T-helper 2 cell treated with Interferon-gamma antibody and Interleukin-4, amounts not matched to agents 5 μg/mL and 100 μg/mL, for 36 hours (primary cell): ENCODE results near the gene BMP10.

Experiments
- DNase-seq: peaks from one replicate; pipeline ENCODE4 v3.0.0; 2021; ENCODE audit warnings: low spot score
- H3K27ac Mint-ChIP-seq: one replicate; pipeline ENCODE4 v1.8.0; 2021; ENCODE audit warnings: mild to moderate bottlenecking, mixed read lengths
- H3K27me3 Mint-ChIP-seq: one replicate; pipeline ENCODE4 v1.8.0; 2021; ENCODE audit warnings: low read depth, mixed read lengths
- H3K36me3 Mint-ChIP-seq: one replicate; pipeline ENCODE4 v1.8.0; 2021; ENCODE audit warnings: low read depth, mixed read lengths
- H3K4me1 Mint-ChIP-seq: one replicate; pipeline ENCODE4 v1.8.0; 2021; ENCODE audit warnings: low read depth, mixed read lengths
- H3K4me3 Mint-ChIP-seq: one replicate; pipeline ENCODE4 v1.8.0; 2022; ENCODE audit warnings: mild to moderate bottlenecking, moderate library complexity, mixed read lengths
- H3K9me3 Mint-ChIP-seq: one replicate; pipeline ENCODE4 v1.8.0; 2021; ENCODE audit warnings: mixed read lengths

BMP10 gene, protein sequence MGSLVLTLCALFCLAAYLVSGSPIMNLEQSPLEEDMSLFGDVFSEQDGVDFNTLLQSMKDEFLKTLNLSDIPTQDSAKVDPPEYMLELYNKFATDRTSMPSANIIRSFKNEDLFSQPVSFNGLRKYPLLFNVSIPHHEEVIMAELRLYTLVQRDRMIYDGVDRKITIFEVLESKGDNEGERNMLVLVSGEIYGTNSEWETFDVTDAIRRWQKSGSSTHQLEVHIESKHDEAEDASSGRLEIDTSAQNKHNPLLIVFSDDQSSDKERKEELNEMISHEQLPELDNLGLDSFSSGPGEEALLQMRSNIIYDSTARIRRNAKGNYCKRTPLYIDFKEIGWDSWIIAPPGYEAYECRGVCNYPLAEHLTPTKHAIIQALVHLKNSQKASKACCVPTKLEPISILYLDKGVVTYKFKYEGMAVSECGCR

DNA sequence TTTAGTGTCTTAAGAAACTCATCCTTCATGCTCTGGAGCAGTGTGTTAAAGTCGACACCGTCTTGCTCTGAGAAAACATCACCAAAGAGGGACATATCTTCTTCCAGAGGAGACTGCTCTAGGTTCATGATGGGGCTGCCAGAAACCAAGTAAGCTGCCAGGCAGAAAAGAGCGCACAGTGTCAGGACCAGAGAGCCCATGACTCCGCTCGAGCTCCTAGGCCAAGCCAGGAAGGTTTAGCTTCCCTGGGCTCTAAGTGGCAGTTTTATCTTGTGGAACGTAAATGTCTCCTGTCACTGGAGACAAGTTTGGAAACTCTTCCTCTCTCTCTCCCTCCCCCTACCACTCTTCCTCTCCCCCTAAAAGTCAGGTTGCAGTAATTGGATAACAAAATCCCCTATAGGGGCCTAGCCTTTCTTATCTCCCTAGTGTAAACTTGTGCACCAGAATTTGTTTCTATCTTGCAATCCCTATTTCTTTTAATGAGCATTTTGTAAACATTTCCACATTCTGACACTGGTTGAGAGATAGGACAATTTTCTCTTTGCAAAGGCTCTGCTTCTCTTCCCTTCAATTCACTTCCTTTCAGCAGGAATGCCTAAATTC, at the start of gene BMP10:
Gene BMP10 (minus strand): TSS at position 239 of the 606 bp plus-strand sequence. CDS start 39 bp downstream, at position 200.
- no peak for DNase-seq
- Mint-ChIP-seq H3K9me3 (no peaks in the 10 kb centered on the region), H3K36me3 (no peaks in the 10 kb centered on the region), H3K27me3 (peaks cover 26% of the 10 kb centered on the region), H3K27ac (no peak within 1 kb of the TSS), H3K4me1 (peaks cover 3% of the 10 kb centered on the region), H3K4me3 (no peak within 1 kb of the TSS)

DNA sequence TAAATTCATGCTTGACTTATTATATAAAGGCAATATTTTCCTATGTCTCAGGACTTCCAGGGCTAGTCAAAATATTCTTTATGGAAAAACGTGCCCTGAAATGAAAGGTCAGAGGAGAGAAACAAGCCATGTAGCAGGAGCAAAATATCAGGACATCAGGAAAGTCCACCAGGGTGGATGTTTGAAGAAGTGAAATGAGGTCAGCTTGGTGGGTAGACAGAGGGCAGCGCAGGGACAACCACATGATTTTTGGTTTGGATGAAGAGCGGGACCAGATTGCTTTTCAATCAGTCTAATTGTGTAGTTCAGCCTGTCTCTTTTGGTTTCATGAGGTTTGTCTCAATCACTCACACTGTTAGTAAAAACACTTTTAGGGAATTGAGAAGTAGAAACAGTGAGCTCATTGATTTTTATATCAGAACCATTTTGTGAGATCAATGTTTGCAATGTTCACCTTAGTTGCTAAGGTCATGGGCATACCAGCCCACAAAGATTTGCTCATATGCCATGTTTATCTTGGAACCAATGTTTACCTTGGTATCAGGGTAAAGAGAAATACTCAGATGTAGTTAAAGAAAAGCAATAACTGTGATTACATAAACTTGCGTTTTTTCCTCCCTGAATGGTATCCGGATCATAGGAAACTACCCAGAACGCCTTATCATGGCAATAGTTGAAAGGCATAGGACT, 49.4 kb upstream of the BMP10 start:
- peaks cover 20% of the 10 kb centered on the region for H3K4me1 Mint-ChIP-seq
- H3K9me3 Mint-ChIP-seq = no peaks in the 10 kb centered on the region
- H3K27ac Mint-ChIP-seq = no peak overlapping the region
- H3K4me3 Mint-ChIP-seq = no peak overlapping the region
- no peak for DNase-seq
- H3K27me3 Mint-ChIP-seq = peaks cover 2% of the 10 kb centered on the region
- H3K36me3 Mint-ChIP-seq = no peaks in the 10 kb centered on the region

DNA sequence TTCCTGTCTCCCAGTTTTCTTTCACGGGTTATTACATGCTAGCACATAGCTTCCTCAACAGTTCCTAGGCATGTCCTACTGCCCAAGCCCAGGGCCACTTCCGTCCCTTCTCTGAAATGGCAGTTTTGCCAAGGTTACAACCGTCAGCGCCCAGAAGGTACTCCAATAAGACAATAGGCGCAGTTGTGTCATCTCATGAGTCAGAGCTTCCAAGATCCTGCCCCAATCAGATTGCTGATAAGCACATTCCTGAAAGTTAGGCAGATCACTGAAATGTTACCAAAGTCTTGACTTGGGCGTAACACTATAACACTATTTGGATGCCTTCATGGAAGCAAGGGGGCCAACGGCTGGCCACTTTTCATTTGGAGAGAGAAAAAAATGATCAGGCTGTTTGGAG, 47.3 kb upstream of the BMP10 start:
- Mint-ChIP-seq H3K27ac (no peak overlapping the region), H3K4me1 (peaks cover 19% of the 10 kb centered on the region), H3K27me3 (no peaks in the 10 kb centered on the region), H3K9me3 (no peaks in the 10 kb centered on the region), H3K4me3 (no peak overlapping the region), H3K36me3 (no peaks in the 10 kb centered on the region)
- DNase-seq = no peak

DNA sequence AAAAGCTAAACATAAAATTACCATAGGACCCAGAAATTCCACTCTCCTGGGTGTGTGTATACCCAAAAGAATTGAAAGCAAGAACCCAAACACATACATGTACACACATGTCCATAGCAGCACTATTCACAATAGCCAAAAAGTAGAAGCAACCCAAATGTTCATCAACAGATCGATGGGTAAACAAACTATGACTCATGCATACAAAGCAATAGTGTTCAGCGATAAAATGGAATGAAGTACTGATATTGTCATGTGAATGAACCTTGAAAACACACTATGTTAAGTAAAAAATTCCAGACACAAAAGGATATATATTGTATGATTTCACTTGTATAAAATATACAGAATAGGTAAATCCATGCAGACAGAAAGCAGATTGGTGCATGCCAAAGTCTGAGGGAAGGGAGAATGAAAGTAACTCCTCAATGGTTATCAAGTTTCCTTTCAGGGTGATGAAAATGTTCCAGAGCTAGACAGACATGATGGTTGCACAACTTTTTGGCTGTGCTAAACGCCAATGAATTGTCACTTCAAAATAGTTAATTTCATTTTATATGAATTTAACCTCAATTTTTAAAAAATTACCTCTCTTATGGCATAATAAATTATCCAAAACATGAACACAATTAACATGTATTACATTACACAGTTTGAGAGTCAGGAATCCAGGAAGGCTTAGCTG, 46.0 kb upstream of the BMP10 start:
- no peaks in the 10 kb centered on the region for H3K27me3 Mint-ChIP-seq
- peaks cover 18% of the 10 kb centered on the region for H3K4me1 Mint-ChIP-seq
- DNase-seq = no peak
- H3K4me3 Mint-ChIP-seq = no peak overlapping the region
- no peak overlapping the region for H3K27ac Mint-ChIP-seq
- no peaks in the 10 kb centered on the region for H3K9me3 Mint-ChIP-seq
- no peaks in the 10 kb centered on the region for H3K36me3 Mint-ChIP-seq

DNA sequence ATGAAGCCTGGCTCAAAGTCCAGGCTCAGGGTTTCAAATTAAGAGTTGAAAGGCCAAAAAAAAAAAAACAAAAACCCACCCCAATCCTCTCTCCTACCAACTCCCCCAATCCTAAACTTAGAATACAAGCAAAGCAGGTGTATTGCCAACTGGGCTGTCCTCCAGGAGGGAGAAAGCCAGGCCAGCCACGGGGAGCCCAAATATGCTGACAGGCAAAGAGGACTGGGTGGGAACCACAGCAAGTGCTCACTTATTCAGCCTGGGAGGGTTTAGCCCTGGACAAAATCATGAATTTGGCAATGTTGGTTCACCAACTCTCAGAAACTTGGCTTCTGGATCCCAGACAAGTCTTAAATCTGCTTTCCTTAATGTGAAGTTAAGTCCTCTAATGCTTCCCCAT, 45.0 kb upstream of the BMP10 start:
- Mint-ChIP-seq H3K27ac (no peak overlapping the region), H3K4me3 (no peak overlapping the region), H3K9me3 (no peaks in the 10 kb centered on the region), H3K27me3 (no peaks in the 10 kb centered on the region), H3K4me1 (peaks cover 18% of the 10 kb centered on the region), H3K36me3 (no peaks in the 10 kb centered on the region)
- DNase-seq = no peak

DNA sequence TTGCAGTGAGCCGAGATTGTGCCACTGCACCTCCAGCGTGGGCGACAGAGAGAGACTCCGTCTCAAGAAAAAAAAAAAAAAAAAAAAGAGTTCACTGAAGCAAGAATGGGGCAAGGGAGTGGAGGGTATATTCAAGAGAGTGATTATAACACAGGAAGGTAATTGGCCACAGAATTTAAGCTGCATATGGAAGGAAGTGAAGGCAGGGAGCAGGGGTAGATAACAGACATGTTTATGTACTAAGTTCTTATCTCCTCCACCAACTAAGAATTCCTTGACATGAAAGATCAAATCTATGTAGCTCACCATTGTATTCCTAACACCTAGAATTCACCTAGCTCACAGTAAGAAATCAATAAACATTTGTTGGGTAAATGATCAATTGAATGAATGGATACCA, 44.2 kb upstream of the BMP10 start:
- no peak for DNase-seq
- no peaks in the 10 kb centered on the region for H3K36me3 Mint-ChIP-seq
- H3K4me3 Mint-ChIP-seq = no peak overlapping the region
- no peak overlapping the region for H3K27ac Mint-ChIP-seq
- H3K4me1 Mint-ChIP-seq = peaks cover 17% of the 10 kb centered on the region
- no peaks in the 10 kb centered on the region for H3K27me3 Mint-ChIP-seq
- H3K9me3 Mint-ChIP-seq = no peaks in the 10 kb centered on the region

DNA sequence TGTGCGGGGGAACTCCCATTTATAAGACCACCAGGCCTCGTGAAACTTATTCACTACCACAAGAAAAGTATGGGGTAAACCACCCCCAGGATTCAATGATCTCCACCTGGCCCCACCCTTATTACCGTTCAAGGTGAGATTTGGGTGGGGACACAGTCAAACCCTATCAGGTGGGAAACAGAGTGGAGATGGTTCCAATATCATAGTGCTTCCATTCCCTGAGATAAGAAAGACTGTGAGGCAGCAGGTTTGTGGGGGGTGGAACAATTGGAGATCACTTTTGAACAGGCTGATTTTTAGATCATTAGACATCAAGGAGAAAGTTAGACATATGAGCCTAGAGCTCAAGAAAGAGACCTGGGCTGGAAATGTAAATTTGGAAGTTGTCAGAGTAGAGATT, 42.2 kb upstream of the BMP10 start:
- Mint-ChIP-seq H3K4me1 (peaks cover 30% of the 10 kb centered on the region), H3K27me3 (no peaks in the 10 kb centered on the region), H3K4me3 (no peak overlapping the region), H3K27ac (no peak overlapping the region), H3K36me3 (no peaks in the 10 kb centered on the region), H3K9me3 (no peaks in the 10 kb centered on the region)
- no peak for DNase-seq

DNA sequence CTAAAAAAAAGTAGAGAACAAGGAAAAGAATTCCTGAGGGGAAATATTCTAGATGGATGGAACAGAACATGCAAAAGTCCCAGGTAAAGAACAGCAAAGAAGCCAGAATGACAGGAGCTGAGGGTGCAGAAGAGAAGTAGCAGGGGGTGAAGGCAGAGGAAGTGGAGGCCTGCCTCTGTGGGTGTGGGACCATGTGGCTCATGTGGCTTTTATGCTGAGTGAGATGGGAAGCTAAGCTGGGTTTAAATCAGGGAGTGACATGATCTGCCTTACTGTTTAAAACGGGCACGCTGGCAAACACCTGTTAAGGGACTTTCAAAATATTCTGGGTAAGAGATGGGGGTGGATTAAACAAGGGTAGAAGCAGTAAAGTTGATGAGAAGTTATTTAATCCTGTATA, 41.5 kb upstream of the BMP10 start:
- H3K4me1 Mint-ChIP-seq = peaks cover 36% of the 10 kb centered on the region
- H3K9me3 Mint-ChIP-seq = no peaks in the 10 kb centered on the region
- no peak overlapping the region for H3K4me3 Mint-ChIP-seq
- no peak overlapping the region for H3K27ac Mint-ChIP-seq
- H3K27me3 Mint-ChIP-seq = no peaks in the 10 kb centered on the region
- no peaks in the 10 kb centered on the region for H3K36me3 Mint-ChIP-seq
- peak; percentile 47 for DNase-seq

DNA sequence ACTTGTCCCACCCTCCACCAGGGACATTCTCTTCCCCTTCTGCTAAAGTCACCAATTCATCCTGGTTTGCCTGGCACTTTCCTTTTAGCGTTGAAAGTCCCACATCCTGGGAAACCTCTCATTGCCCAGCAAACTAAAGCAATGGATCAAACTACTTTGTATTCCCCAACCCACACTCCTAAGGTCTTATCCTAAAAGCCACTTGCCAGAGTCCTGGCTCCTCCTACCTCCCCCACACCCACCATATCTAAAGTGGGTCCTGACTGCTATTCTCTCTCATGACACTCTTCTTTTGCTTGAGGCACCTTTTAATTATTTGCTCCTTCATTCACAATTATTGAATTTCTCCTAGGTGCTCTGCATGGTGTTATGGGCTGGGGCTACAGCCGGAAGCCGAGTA, 40.9 kb upstream of the BMP10 start:
- no peaks in the 10 kb centered on the region for H3K9me3 Mint-ChIP-seq
- H3K4me1 Mint-ChIP-seq = peaks cover 40% of the 10 kb centered on the region
- peaks cover 3% of the 10 kb centered on the region for H3K36me3 Mint-ChIP-seq
- no peak overlapping the region for H3K4me3 Mint-ChIP-seq
- no peak for DNase-seq
- H3K27ac Mint-ChIP-seq = no peak overlapping the region
- no peaks in the 10 kb centered on the region for H3K27me3 Mint-ChIP-seq

DNA sequence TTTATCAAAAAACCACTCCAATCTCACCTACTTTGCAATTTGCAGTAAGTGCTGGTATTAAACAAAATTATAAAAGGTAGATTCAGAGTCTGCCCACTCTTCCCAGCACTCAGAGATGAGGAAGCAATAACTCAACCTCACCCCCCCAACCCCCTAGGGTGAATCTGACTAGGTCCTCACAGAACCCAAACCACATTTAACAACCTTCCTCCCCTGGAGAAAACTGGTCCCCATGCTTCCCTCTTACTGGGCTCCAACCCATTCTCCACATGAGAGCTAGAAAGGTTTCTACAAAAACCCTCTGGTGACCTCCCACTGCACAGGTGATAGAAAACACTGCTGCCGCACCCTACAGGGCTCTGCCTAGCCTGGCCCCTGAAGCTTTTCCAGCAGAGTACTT, 40.5 kb upstream of the BMP10 start:
- H3K4me1 Mint-ChIP-seq = peaks cover 41% of the 10 kb centered on the region
- H3K9me3 Mint-ChIP-seq = no peaks in the 10 kb centered on the region
- H3K4me3 Mint-ChIP-seq = no peak overlapping the region
- no peak overlapping the region for H3K27ac Mint-ChIP-seq
- DNase-seq = no peak
- H3K27me3 Mint-ChIP-seq = no peaks in the 10 kb centered on the region
- H3K36me3 Mint-ChIP-seq = peaks cover 3% of the 10 kb centered on the region

DNA sequence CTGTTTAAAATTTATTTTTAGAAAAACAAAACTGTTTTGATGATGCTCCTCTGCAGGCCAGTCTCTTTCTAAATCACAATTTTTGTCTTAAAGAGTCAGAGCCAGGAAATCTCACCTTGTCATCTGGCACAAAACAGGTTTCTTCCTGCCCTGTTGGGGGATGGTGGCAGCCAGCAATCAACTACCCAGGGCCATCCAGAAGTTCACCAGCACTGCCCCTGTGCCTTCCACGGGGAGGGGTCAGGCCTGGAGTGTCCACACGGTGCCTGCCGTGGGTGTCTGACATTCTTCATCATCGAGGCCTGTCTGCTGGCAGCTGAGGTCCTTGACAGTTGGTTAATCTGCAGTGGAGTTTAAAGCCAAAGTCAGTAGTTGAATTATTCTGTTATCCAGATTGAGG, 40.0 kb upstream of the BMP10 start:
- Mint-ChIP-seq H3K27me3 (no peaks in the 10 kb centered on the region), H3K36me3 (peaks cover 3% of the 10 kb centered on the region), H3K9me3 (no peaks in the 10 kb centered on the region), H3K27ac (no peak overlapping the region), H3K4me3 (no peak overlapping the region), H3K4me1 (peaks cover 39% of the 10 kb centered on the region)
- DNase-seq = no peak

DNA sequence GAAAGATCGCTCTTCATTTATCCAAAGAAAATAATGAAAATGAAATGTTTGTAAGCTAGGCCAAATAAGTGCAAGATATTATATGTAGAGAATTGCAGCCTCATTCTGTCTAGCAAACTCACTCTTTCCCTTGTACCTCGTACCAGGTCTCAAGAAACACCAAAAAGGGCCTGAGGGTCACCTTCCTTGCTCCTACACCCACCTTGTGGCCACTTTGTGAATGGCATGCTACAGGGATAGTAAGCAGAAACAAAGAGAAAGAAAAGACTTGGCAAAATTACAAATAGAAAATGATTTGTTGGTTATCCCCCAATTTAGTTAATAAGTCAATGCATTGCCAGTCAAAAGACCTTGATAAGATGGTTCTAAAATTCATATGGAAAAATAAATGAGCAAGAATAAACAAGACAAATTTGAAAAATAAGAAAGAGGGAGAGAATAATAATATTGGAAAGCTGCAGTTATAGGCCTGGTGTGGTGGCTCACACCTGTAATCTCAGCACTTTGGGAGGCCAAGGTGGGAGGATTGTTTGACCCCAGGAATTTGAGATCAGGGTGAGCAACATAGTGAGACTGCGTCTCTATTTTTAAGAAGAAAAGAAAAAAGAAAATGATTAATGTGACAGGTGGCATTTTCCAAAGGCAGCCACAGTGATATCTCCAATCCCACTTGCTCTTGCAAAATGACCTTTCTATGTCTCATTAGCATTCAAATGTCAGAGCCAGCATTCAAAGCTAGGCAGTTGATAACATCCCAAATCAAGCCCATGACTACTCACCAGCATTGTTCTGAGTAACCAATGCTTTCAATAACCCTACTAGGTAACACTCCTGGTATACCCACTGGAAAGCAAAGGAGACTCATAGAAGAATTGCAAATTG, 38.8 kb upstream of the BMP10 start:
- Mint-ChIP-seq H3K36me3 (peaks cover 6% of the 10 kb centered on the region), H3K9me3 (peaks cover 5% of the 10 kb centered on the region), H3K4me3 (peak overlapping the region; percentile 49), H3K27ac (peak overlapping the region; percentile 78), H3K27me3 (no peaks in the 10 kb centered on the region), H3K4me1 (peaks cover 32% of the 10 kb centered on the region)
- DNase-seq = peak; percentile 55

DNA sequence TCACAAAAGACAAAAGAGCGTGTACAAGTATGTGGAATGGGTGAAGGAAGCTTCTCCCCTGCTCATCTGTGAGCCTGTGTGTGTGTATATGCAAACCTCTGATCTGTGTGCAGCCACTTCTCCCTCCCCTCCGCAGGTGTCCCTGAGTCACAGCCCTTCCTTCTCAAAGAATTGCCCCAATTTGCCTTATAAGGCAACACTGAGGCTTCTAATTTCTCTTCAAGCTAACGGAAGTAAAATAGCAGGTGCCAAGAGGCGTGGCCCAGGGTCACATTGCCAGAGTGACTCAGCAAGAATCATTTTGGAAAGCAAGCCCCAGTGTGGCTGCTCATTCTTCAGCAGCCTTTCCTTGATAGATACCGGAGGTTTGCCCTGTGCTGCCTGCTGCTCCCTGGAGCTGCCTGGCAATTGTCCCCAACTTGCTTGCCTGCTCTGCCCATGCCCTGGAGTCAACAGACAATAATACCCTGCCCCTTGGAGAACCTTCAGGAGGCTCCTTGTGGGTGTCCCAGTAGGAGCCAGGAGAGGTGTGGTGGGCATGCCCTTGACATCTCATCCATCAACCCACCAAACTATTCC, 37.3 kb upstream of the BMP10 start:
- peaks cover 20% of the 10 kb centered on the region for H3K9me3 Mint-ChIP-seq
- DNase-seq = peak; percentile 76
- H3K4me1 Mint-ChIP-seq = peaks cover 28% of the 10 kb centered on the region
- H3K27me3 Mint-ChIP-seq = peaks cover 4% of the 10 kb centered on the region
- H3K27ac Mint-ChIP-seq = peak overlapping the region; percentile 89
- H3K4me3 Mint-ChIP-seq = peak overlapping the region; percentile 53
- peaks cover 14% of the 10 kb centered on the region for H3K36me3 Mint-ChIP-seq
